Adrenal gland (tissue), 12 donors: ENCODE measurements around the gene MAP2. TPM values are rescaled to one million over a fixed set of nuclear protein-coding genes. Genes with fewer than 3 reads are reported as not detected.

Experiments used
- DNase-seq, 7 donors: peaks; one replicate each; pipeline ENCODE4 v3.0.0-alpha.2; 2019 to 2020
- H3K27ac ChIP-seq, 5 donors: fragments of 200-600 bp; sonication (generic) in 4 of 5; 1 replicate in 3 of 5; 2 replicates in 2 of 5; pipeline versions ENCODE4 v1.5.1 to v1.8.0; 2016 to 2020; ENCODE audit warnings: mild to moderate bottlenecking in 1 of 5
- H3K27me3 ChIP-seq: fragments of 200-600 bp; 2 replicates; pipeline ENCODE4 v1.8.0; 2021
- H3K36me3 ChIP-seq, 2 donors: fragments of 200-600 bp; replicated peaks in 1 of 2; 1 replicate in 1 of 2; 2 replicates in 1 of 2; pipeline versions ENCODE4 v1.5.1 to v1.8.0; 2018 to 2022
- H3K4me1 ChIP-seq, 2 donors: fragments of 200-600 bp; replicated peaks in 1 of 2; 1 replicate in 1 of 2; 2 replicates in 1 of 2; pipeline versions ENCODE4 v1.5.1 to v1.8.0; 2018 to 2021
- H3K4me3 ChIP-seq, 4 donors: fragments of 200-600 bp; sonication (generic) in 3 of 4; one replicate each; pipeline ENCODE4 v1.5.1; 2016 to 2018
- H3K9me3 ChIP-seq, 3 donors: fragments of 200-600 bp; sonication (generic) in 1 of 3; replicated peaks in 1 of 3; 1 replicate in 2 of 3; 2 replicates in 1 of 3; pipeline versions ENCODE4 v1.5.1 to v1.8.0; 2016 to 2021
- POLR2A ChIP-seq, 2 donors: fragments of 450-650 bp; IDR thresholded peaks; one replicate each; pipeline ENCODE4 v1.6.1; 2017; ENCODE audit warnings: antibody characterized with exemption in 2 of 2, mild to moderate bottlenecking in 2 of 2, moderate library complexity in 1 of 2
- WGBS, 4 donors: extraction: QIAGEN DNeasy Blood & Tissue Kit in 2 of 4; methylation state at CpG; one replicate each; pipeline versions ENCODE4 v1.1.5 to v1.1.7; 2013 to 2017; 5-methylcytosine and 5-hydroxymethylcytosine counted together
- intact Hi-C, 2 donors: fragments of 100-400 bp; cut with DNase I; formaldehyde crosslinking; loops; one replicate each; pipeline versions ENCODE4 v1.14.1 to v1.15.0; 2022 to 2023
- polyA plus RNA-seq, 3 donors: library from polyadenylated mRNA; stranded (reverse); fragments of 200-250 nt in 2 of 3; fragments of 350-450 nt in 1 of 3; fragmentation: Illumina TruSeq in 1 of 3; extraction: RNeasy Lipid Tissue Mini Kit (QIAGEN cat#74804) in 1 of 3; gene quantifications; one replicate each; pipeline ENCODE4 v1.2.3, GENCODE V29; 2013 to 2014
- total RNA-seq, 9 donors: library from RNA; depleted of rRNA in 4 of 9; stranded (reverse); fragments of >200 nt in 4 of 9; fragments of 120-200 nt in 1 of 9; fragmentation: NEBNext Ultra II Directional in 1 of 9; extraction: Animal tissue kit (Norgen Biotek cat#: 25700) in 1 of 9; gene quantifications; one replicate each; pipeline versions ENCODE4 v1.1.0 to v1.2.4, GENCODE V29; 2013 to 2023
- TF ChIP-seq, protein P1 (sequence below), 6 experiments: fragments of 450-650 bp in 4 of 6; fragments of 200-600 bp in 2 of 6; sonication (generic) in 1 of 6; IDR thresholded peaks; 1 replicate in 5 of 6; 2 replicates in 1 of 6; pipeline versions ENCODE4 v1.5.1 to v1.8.0; 2016 to 2021; ENCODE audit warnings: antibody characterized with exemption in 6 of 6, mild to moderate bottlenecking in 2 of 6, moderate library complexity in 1 of 6
- donor health status: healthy with polysubstance abuse.
- donor health status: Bipolar disorder and iron deficiency.
- donor health status: DM: yes; HTN: yes; CAD: no.
- donor health status: DM: no; HTN: no; CAD: no.
- donor health status: DM: no; HTN: no; CAD: no.
- donor health status: DM: yes; HTN: yes; CAD: no.

MAP2 gene
- total and polyA plus RNA-seq, 12 donors, result 2.2 to 25.5 (median 6.0) TPM

DNA sequence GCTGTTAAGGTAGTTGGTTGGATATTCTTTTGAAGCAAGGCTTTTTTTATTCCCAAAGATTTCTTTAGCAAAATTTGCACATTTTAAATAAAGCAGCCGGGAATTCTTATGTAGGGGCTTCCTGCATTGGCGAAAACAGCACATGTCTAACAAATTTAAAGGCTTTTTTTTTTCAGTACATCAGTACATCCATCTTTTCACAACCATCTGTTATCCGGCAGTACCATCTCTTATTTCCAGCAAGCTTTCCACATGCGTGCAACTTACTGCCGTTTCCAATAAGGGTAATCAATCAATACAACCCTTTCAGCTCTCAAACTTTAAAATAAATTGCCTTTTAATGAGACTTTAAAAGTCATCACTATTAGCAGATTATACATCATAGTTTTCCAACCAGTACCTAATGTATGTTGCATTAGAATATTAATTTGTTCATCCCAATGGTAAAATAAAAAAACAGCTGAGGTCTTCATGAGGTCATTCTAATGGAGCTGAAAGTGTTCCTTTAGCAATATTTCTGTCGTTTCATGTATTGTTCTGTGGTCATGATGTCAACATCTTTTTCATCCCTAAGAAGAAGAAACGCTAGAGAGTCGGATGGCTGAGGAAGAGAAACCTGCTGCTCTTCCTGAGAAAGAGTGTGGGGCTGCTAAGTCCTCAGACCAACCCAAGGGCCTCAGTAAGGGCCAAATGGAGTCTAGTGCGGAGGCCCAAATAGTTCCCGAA, 266.3 kb downstream of the MAP2 start:
- DNase-seq, result no peak
- no peaks in the 10 kb centered on the region for H3K36me3 ChIP-seq
- H3K27ac ChIP-seq, result no peak overlapping the region
- TF ChIP-seq POLR2A (IDR thresholded peaks at IDR 0.05), result no peak
- TF ChIP-seq, protein P1, sequence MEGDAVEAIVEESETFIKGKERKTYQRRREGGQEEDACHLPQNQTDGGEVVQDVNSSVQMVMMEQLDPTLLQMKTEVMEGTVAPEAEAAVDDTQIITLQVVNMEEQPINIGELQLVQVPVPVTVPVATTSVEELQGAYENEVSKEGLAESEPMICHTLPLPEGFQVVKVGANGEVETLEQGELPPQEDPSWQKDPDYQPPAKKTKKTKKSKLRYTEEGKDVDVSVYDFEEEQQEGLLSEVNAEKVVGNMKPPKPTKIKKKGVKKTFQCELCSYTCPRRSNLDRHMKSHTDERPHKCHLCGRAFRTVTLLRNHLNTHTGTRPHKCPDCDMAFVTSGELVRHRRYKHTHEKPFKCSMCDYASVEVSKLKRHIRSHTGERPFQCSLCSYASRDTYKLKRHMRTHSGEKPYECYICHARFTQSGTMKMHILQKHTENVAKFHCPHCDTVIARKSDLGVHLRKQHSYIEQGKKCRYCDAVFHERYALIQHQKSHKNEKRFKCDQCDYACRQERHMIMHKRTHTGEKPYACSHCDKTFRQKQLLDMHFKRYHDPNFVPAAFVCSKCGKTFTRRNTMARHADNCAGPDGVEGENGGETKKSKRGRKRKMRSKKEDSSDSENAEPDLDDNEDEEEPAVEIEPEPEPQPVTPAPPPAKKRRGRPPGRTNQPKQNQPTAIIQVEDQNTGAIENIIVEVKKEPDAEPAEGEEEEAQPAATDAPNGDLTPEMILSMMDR (IDR thresholded peaks at IDR 0.05), result no peak
- no peak overlapping the region for H3K4me3 ChIP-seq
- no peaks in the 10 kb centered on the region for H3K27me3 ChIP-seq
- intact Hi-C loops, result no loop called here
- WGBS, 4 donors, result 80 to 85% (median 81%) methylated on average over 10 of the region's 10 CpGs
- H3K9me3 ChIP-seq, result no peaks in the 10 kb centered on the region
- H3K4me1 ChIP-seq, result no peaks in the 10 kb centered on the region

- DNase-seq, result no peak
- Histone ChIP-seq H3K4me1 (no peaks in the 10 kb centered on the region), H3K27ac (no peak overlapping the region), H3K36me3 (no peaks in the 10 kb centered on the region), H3K27me3 (no peaks in the 10 kb centered on the region), H3K9me3 (no peaks in the 10 kb centered on the region), H3K4me3 (no peak overlapping the region)
- intact Hi-C loops, result no loop called here
- no peak for TF ChIP-seq POLR2A (IDR thresholded peaks at IDR 0.05)
- TF ChIP-seq, protein P1 (IDR thresholded peaks at IDR 0.05), result no peak
- WGBS, 4 donors, result 84 to 88% (median 85%) methylated on average over 8 of the region's 8 CpGs
These were observed 270.9 kb downstream of the MAP2 start for GRCh38 chr2:209694748-209695147.

DNA sequence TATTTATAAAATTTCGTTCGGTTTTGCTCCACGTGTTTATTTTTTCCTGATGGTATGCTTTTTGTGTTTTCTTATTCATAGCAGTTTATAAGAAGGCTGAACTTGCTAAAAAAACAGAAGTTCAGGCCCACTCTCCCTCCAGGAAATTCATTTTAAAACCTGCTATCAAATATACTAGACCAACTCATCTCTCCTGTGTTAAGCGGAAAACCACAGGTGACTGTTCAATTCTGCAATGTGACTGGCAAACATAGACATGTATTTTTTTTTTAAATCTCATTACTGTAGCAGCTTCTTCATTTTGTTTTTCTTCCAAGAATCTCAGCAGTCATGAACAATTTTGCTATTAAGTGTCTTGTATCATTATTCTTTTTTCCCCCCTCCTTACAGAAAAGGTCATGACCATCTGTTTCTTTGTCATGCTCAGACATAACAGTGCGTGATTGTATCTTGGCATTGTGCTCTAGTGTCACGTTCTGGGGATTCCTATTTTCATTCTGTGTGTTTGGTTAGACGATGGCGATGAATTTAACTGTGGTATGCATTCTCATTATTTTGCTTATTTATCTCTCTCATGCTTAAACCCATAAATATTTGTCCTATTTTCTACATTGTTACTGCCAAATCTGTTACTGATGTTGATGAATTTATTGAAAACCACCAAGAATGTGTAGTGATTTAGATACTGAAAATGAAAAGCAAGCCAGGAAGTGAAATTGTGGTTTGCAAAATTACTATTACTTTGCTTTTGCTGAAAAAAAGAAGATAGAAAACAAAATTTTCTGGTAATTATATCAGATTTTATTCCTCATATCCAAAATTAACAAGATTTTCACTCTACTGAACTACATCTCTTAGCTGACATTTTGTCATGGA, 273.2 kb downstream of the MAP2 start:
- TF ChIP-seq, protein P1 (IDR thresholded peaks at IDR 0.05), result no peak
- no peak for TF ChIP-seq POLR2A (IDR thresholded peaks at IDR 0.05)

DNA sequence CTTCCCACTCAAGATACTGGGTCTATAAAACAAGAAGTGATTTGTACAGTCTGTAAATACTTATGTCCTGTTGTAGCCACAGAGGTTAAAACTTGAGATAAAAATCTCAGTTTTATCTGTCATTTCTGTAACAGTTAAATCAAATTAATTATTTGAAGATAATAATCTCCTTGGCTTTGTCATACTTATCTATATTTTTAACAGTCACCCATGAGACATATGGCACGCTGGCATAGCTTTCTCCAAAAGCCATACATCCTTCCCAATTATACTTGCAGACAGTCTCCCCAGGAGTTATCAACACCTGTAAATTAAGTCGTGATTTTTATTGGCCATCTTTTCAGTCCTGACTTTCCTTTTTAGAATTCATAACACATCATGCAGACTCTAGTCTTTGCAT, 278.9 kb downstream of the MAP2 start:
- H3K9me3 ChIP-seq, result no peaks in the 10 kb centered on the region
- H3K27me3 ChIP-seq, result no peaks in the 10 kb centered on the region
- intact Hi-C loops, result no loop called here
- DNase-seq, result no peak
- no peaks in the 10 kb centered on the region for H3K4me1 ChIP-seq
- WGBS, 4 donors, result 55 to 72% (median 62%) methylated on average over 2 of the region's 2 CpGs
- no peak overlapping the region for H3K4me3 ChIP-seq
- H3K27ac ChIP-seq, result no peak overlapping the region
- H3K36me3 ChIP-seq, result peaks cover 0 to 4% of the 10 kb centered on the region in 2 donors
- no peak for TF ChIP-seq POLR2A (IDR thresholded peaks at IDR 0.05)
- TF ChIP-seq, protein P1 (IDR thresholded peaks at IDR 0.05), result no peak

More for the DNA sequence above, 273.2 kb downstream of the MAP2 start:
- H3K36me3 ChIP-seq, result no peaks in the 10 kb centered on the region
- WGBS, 4 donors, result 61 to 69% (median 66%) methylated on average over 8 of the region's 8 CpGs
- no peaks in the 10 kb centered on the region for H3K9me3 ChIP-seq
- H3K4me3 ChIP-seq, result no peak overlapping the region
- no peak overlapping the region for H3K27ac ChIP-seq
- no peaks in the 10 kb centered on the region for H3K27me3 ChIP-seq
- H3K4me1 ChIP-seq, result no peaks in the 10 kb centered on the region
- intact Hi-C loops, result no loop called here
- no peak for DNase-seq
